KOPT-K1 (cell line): ENCODE data around the gene PHKB.

Experiments
- H3K27ac ChIP-seq: fragments of 200-600 bp; sonication (generic); 2 replicates; pipeline ENCODE4 v1.5.1; 2016; ENCODE audit warnings: antibody characterized with exemption, mild to moderate bottlenecking, low read depth, low read length; ENCODE audit not compliant: poor library complexity, severe bottlenecking
- H3K36me3 ChIP-seq: fragments of 200-600 bp; sonication (generic); 2 replicates; pipeline ENCODE4 v1.5.1; 2017; ENCODE audit warnings: antibody characterized with exemption, mild to moderate bottlenecking, low read length, moderate library complexity; ENCODE audit not compliant: insufficient read depth
- H3K9me3 ChIP-seq: fragments of 200-600 bp; sonication (generic); 2 replicates; pipeline ENCODE4 v1.5.1; 2017; ENCODE audit warnings: antibody characterized with exemption, low read length, mild to moderate bottlenecking; ENCODE audit not compliant: insufficient read depth, poor library complexity, severe bottlenecking

Gene PHKB

GRCh38 chr16:47626246-47626645 is 165.1 kb downstream of the PHKB start:
- Histone ChIP-seq H3K36me3 (no peaks in the 10 kb centered on the region), H3K9me3 (no peaks in the 10 kb centered on the region), H3K27ac (no peak overlapping the region)

DNA sequence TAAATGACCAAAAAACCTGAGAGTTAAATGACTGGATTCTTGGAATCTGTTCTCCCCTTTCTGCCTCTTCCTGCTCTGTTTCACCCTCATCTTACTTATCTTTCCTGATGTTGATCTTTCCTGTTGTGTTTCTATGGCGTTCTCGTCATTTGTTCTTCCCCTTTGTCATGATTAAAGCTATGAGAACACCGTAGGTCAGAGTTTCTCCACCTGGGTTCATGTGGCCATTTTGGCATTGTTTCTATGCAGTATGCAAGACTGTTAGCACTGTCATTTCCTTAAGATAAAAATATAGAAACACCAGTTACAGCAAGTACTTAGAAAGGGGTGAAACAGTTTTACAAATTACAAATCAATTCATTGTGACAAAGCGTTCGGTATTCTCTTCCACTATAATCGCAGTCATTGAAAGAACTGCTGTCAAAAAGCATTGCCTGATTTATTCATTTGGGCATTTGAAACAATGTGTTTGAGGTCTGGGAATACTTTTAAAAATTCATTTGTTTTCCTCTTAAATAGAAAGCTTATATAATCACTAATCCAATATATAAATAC is 166.0 kb downstream of the PHKB start:
- H3K27ac ChIP-seq: no peak overlapping the region
- H3K36me3 ChIP-seq: no peaks in the 10 kb centered on the region
- H3K9me3 ChIP-seq: no peaks in the 10 kb centered on the region

- H3K36me3 ChIP-seq: no peaks in the 10 kb centered on the region
- no peaks in the 10 kb centered on the region for H3K9me3 ChIP-seq
Observed at GRCh38 chr16:47627721-47628120, 166.6 kb downstream of the PHKB start.

DNA sequence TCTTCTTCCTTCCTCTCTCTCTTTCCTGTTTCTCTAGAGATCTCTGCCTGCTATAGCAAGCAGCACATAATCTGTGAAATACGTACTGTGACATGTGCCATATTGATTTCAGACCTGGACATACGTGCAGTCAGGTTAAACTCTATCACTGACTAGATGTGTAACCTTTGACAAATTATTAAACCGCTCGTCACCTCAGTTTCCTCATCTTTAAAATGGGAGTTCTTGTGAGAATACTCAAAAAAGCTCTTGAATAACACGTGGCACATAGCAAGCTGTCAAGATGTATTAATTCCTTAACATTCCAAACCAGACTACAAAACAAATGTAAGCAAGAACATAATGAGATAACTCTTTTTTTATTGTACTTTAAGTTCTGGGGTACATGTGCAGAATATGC is 170.0 kb downstream of the PHKB start:
- H3K36me3 ChIP-seq: no peaks in the 10 kb centered on the region; the same call in 1 of the 2 replicates
- no peak overlapping the region for H3K27ac ChIP-seq
- H3K9me3 ChIP-seq: no peaks in the 10 kb centered on the region

More at GRCh38 chr16:47627721-47628120, 166.6 kb downstream of the PHKB start:
- H3K27ac ChIP-seq: no peak overlapping the region

- Histone ChIP-seq H3K27ac (no peak overlapping the region), H3K36me3 (peaks cover 7% of the 10 kb centered on the region), H3K9me3 (no peaks in the 10 kb centered on the region)
Observed at GRCh38 chr16:47634126-47634525, 173.0 kb downstream of the PHKB start.

GRCh38 chr16:47634727-47635126 is 173.6 kb downstream of the PHKB start:
- Histone ChIP-seq H3K36me3 (peaks cover 7% of the 10 kb centered on the region), H3K27ac (no peak overlapping the region), H3K9me3 (no peaks in the 10 kb centered on the region)

DNA sequence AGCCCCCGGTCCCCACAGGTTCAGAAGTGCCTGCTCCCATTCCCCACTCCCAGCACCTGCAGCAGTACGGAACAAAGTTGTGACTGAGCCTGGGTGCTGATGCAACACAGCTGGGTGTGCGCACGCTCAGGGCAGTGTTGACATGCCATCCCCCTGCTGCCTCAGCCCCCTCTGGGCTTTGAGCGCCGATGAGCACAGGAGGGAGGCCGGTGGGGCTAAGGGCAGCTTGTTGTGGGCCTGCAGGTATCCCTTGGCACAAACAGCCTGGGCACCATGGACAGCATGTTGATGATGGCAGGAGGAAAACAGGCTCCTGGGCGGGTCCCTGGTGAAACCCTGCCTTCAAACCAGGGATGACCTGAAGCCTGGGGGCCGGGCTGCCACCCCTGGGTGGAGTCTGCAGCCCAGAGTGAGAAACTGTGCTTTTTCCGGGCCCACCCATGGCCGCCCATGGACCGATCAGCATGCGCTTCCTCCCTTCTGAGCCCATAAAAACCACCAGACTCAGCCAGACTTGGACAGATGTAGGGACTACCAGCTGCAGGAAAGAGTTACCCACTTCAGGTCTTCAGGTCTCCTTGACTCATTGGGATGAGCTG is 175.5 kb downstream of the PHKB start:
- H3K9me3 ChIP-seq: no peaks in the 10 kb centered on the region

GRCh38 chr16:47638175-47638574 is 177.0 kb downstream of the PHKB start:
- no peak overlapping the region for H3K27ac ChIP-seq
- H3K36me3 ChIP-seq: peaks cover 15% of the 10 kb centered on the region
- no peaks in the 10 kb centered on the region for H3K9me3 ChIP-seq

More for the DNA sequence above, 175.5 kb downstream of the PHKB start:
- Histone ChIP-seq H3K27ac (no peak overlapping the region), H3K36me3 (peaks cover 7% of the 10 kb centered on the region)

GRCh38 chr16:47640661-47641060 is 179.5 kb downstream of the PHKB start:
- H3K36me3 ChIP-seq: peaks cover 15% of the 10 kb centered on the region; the same call in 1 of the 2 replicates
- no peaks in the 10 kb centered on the region for H3K9me3 ChIP-seq
- H3K27ac ChIP-seq: no peak overlapping the region

DNA sequence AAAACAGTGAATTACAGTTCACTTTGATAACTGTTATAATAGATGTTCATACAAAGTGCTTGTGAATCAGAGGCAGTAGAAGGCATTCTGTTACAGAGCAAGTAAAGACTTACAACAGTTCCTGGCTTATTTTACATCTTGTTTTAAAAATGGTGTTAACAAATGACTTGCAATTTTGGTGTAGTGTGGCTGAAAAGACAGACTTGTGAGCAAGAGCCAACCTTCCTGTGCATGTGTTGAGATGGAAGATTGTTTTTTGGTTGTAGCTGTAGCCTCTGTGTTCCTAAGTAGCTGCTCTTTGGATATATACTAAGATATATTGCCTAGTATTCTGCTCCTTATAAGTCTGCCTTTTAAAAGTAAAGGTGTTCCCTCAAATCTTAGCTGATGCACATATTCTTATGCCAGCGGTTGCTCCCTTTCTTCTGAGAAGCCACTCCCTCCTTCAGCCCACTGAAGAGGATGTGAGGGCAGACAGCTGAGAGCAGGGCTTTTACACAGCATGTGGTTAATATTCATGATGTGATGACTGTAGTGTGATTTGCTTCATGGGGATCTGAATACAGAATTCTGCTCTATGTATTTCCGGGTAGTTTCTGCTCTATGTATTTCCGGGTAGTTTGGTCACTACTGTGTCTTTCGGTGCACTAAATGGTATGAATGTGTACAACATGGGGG is 182.3 kb downstream of the PHKB start:
- Histone ChIP-seq H3K36me3 (peaks cover 9% of the 10 kb centered on the region; the same call in 1 of the 2 replicates), H3K27ac (no peak overlapping the region), H3K9me3 (no peaks in the 10 kb centered on the region)

DNA sequence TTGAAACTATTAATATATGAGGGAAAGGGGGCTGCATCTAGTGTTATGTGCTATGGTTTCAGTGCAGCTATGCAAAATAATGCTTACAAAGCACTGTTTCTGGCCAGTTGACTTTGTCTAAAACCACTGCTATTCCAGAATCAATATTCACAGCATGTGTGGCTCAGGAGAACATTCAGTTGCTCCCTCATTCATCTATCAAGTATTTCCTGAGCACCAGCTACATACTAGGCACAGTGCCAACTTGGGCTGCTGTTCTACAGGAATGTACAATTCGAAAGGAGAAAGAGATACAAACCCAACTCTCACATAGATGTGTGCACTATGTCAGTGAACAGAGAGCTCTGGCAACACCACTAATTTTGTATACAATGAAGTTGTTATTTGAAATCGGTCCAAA is 183.0 kb downstream of the PHKB start:
- Histone ChIP-seq H3K27ac (no peak overlapping the region), H3K9me3 (no peaks in the 10 kb centered on the region), H3K36me3 (peaks cover 12% of the 10 kb centered on the region)

DNA sequence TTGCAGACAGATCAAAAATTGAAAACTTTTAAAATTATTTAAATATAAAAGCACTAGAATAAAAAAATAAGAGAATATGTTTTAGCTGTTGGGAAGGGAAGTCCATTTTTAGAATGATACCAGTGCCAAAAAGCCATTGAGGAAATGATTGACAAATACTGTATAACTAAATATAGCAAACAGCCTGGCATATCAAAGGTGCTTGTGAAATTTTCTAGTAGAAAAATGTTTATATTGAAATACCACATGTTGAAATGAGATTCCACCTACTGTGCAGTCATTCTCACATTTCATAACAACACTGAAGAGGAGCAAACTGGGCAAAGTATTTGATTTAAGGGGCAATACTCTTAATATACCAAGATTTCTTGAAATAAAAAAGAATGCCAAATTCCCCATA is 183.5 kb downstream of the PHKB start:
- Histone ChIP-seq H3K27ac (no peak overlapping the region), H3K36me3 (peaks cover 13% of the 10 kb centered on the region), H3K9me3 (no peaks in the 10 kb centered on the region)

GRCh38 chr16:47646914-47647313 is 185.8 kb downstream of the PHKB start:
- Histone ChIP-seq H3K9me3 (no peaks in the 10 kb centered on the region), H3K36me3 (peaks cover 28% of the 10 kb centered on the region), H3K27ac (no peak overlapping the region)

DNA sequence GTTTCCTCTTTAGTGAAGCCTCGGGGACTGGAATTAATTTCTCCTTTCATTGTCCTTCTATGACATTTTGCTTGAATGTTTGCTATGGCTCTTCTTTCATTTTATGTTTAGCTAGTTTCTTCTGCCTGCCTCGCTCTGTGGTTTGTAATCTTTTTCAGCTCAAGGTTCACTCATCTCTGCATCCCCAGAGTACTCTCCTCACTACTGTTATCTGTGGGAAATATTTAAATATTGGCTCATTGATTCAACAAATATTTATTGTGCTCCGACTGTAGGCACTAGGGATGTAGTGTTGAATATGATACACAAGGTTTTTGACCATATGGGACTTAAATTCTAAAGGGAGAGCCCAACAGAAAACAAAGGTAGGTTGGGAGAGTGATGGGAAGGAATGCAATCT is 195.9 kb downstream of the PHKB start:
- peaks cover 50% of the 10 kb centered on the region for H3K36me3 ChIP-seq
- H3K27ac ChIP-seq: no peak overlapping the region
- no peaks in the 10 kb centered on the region for H3K9me3 ChIP-seq

GRCh38 chr16:47657977-47658376 is 196.8 kb downstream of the PHKB start:
- Histone ChIP-seq H3K27ac (no peak overlapping the region), H3K9me3 (no peaks in the 10 kb centered on the region), H3K36me3 (peaks cover 46% of the 10 kb centered on the region)

- no peak overlapping the region for H3K27ac ChIP-seq
- peaks cover 41% of the 10 kb centered on the region for H3K36me3 ChIP-seq
- no peaks in the 10 kb centered on the region for H3K9me3 ChIP-seq
Observed at GRCh38 chr16:47660540-47660939, 199.4 kb downstream of the PHKB start.
